ENCODE data around the gene BICD1.

Gene BICD1

DNA sequence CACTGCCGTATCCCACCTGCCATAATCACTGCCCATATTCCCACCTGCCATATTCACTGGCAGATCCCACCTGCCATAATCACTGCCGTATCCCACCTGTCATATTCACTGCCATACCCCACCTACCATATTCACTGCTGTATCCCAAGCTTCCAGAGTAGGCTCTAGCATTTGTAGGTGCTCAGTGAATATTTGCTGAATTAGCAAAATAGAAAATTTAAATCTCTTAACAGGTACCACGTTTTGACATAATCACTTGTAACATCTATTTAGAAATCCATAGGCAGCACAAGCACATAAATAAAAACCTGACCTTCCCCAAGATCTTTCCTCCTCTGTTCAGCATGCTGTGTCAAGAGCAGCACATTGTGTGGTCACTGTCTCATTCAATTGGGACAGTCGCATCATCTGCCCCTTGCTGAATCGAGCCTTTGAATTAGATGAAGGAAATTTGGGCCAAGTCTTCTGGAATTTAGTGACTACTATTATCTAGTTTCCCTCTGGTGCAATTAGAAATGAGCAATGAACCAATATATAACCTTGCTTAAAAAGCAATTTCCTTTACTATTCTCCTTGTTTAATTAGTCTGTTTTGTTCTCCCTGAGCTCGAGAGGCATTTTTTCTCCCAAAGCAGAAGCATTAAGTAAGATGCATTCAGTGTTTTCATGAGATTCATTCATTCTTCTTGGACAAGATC is 147.8 kb downstream of the BICD1 start:
- TF ChIP-seq TAF1 (IDR thresholded peaks at IDR 0.05; ENCODE audit: borderline replicate concordance, low read depth, low read length) (no peak), POLR2AphosphoS5 (IDR thresholded peaks at IDR 0.05; ENCODE audit: low read depth, low read length) (no peak), POLR2A (IDR thresholded peaks at IDR 0.05; ENCODE audit: low read depth, low read length) (no peak)
- no peak for DNase-seq (ENCODE audit: insufficient read length)
- FAIRE-seq: no peak

- no peak for DNase-seq (ENCODE audit: insufficient read length)
- no peak for TF ChIP-seq POLR2A (IDR thresholded peaks at IDR 0.05; ENCODE audit: low read depth, low read length)
- TF ChIP-seq POLR2AphosphoS5 (IDR thresholded peaks at IDR 0.05; ENCODE audit: low read depth, low read length): no peak
- TF ChIP-seq TAF1 (IDR thresholded peaks at IDR 0.05; ENCODE audit: borderline replicate concordance, low read depth, low read length): no peak
- FAIRE-seq: no peak
These were observed 148.9 kb downstream of the BICD1 start for GRCh38 chr12:32255588-32255987.

DNA sequence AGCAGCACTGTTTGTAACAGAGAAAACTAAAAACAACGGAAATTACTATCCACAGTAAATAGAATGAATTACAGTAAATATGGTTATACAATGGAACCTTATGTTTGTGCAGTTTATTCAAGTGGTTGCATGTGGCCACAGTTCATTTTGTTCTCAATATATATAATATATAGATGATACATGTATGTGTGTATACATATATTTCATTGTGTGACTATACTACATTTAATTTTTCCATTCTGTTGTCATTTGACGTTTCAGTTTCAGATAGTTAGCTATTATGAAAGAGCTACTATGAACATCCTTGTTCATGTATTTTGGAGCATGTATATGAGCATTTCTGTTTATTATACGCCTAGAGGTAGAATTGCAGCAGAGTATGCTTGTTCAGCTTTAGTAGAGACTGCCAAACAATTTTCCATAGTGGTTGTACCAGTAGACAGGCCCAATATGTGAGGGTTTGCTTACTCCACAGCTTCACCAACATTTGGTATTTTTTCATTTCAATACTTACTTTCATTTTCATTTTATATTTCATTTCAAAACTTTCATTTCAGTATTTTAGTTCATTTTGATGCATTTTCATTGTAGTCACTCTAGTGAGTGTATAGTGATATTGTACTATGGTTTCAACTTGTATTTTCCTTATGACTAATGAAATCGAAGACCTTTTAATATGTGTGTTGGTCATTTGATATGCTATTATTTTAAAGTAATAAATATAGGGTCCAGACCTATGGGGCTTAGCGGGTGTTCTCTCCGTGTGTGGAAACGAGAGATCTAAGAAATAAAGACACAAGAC is 151.2 kb downstream of the BICD1 start:
- no peak for DNase-seq (ENCODE audit: insufficient read length)
- FAIRE-seq: no peak
- TF ChIP-seq POLR2A (IDR thresholded peaks at IDR 0.05; ENCODE audit: low read depth, low read length) (no peak), TAF1 (IDR thresholded peaks at IDR 0.05; ENCODE audit: borderline replicate concordance, low read depth, low read length) (no peak), POLR2AphosphoS5 (IDR thresholded peaks at IDR 0.05; ENCODE audit: low read depth, low read length) (no peak)

- no peak for FAIRE-seq
- no peak for DNase-seq (ENCODE audit: insufficient read length)
- TF ChIP-seq POLR2AphosphoS5 (IDR thresholded peaks at IDR 0.05; ENCODE audit: low read depth, low read length) (no peak), POLR2A (IDR thresholded peaks at IDR 0.05; ENCODE audit: low read depth, low read length) (no peak), TAF1 (IDR thresholded peaks at IDR 0.05; ENCODE audit: borderline replicate concordance, low read depth, low read length) (no peak)
These were observed 154.0 kb downstream of the BICD1 start for GRCh38 chr12:32260696-32261095.

DNA sequence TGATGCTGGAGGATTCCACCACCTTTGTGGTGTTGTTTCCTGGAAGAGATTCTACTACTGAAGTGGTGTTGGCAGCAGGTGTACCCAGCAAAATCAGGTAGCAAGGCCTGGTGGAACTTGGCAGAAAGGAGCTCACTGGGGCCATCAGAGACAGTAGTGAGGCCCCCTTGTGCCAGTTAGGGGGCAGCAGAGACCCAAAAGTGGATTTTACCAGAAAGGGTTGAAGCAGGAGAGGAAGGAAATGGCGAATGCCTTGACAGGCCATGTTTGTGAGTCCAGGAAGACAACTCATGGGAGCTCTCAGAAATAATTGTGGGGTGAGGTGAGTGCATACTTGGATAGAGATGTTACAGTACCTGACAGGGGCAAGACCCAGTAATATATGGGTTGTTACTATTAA is 155.0 kb downstream of the BICD1 start:
- no peak for TF ChIP-seq POLR2A (IDR thresholded peaks at IDR 0.05; ENCODE audit: low read depth, low read length)
- DNase-seq (ENCODE audit: insufficient read length) (no peak), FAIRE-seq (peak; percentile 27)

DNA sequence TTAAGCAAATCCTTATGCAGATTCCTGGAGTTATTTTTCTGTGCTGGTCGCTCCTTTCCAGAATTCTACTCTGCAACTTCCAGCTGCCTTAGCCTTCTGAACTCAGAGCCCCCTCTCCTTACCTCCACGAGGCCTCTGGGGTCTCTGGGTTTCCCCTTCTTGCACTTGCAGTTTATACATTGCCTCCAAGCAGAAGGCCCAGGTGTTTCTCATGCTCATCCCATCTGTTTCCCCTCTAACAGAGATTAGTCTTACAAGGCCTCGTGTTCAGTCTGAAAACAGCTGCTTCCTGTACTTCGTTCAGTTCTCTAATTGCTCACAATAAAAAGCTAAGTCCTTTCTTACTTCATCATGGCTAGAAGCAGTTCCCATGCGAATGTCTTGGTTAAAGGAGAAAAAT is 158.3 kb downstream of the BICD1 start:
- no peak for TF ChIP-seq TAF1 (IDR thresholded peaks at IDR 0.05; ENCODE audit: borderline replicate concordance, low read depth, low read length)
- TF ChIP-seq POLR2A (IDR thresholded peaks at IDR 0.05; ENCODE audit: low read depth, low read length): no peak
- no peak for TF ChIP-seq POLR2AphosphoS5 (IDR thresholded peaks at IDR 0.05; ENCODE audit: low read depth, low read length)
- FAIRE-seq (peak; percentile 87), DNase-seq (ENCODE audit: insufficient read length) (no peak)

GRCh38 chr12:32265456-32265855 is 158.8 kb downstream of the BICD1 start:
- no peak for FAIRE-seq
- TF ChIP-seq POLR2AphosphoS5 (IDR thresholded peaks at IDR 0.05; ENCODE audit: low read depth, low read length): no peak
- no peak for TF ChIP-seq POLR2A (IDR thresholded peaks at IDR 0.05; ENCODE audit: low read depth, low read length)
- no peak for TF ChIP-seq TAF1 (IDR thresholded peaks at IDR 0.05; ENCODE audit: borderline replicate concordance, low read depth, low read length)
- no peak for DNase-seq (ENCODE audit: insufficient read length)

- DNase-seq (ENCODE audit: insufficient read length) (no peak), FAIRE-seq (peak; percentile 90)
- TF ChIP-seq TAF1 (IDR thresholded peaks at IDR 0.05; ENCODE audit: borderline replicate concordance, low read depth, low read length) (no peak), POLR2A (IDR thresholded peaks at IDR 0.05; ENCODE audit: low read depth, low read length) (no peak), POLR2AphosphoS5 (IDR thresholded peaks at IDR 0.05; ENCODE audit: low read depth, low read length) (no peak)
These were observed 159.3 kb downstream of the BICD1 start for GRCh38 chr12:32265951-32266350.

GRCh38 chr12:32266756-32267155 is 160.1 kb downstream of the BICD1 start:
- FAIRE-seq (no peak), DNase-seq (ENCODE audit: insufficient read length) (no peak)
- TF ChIP-seq TAF1 (IDR thresholded peaks at IDR 0.05; ENCODE audit: borderline replicate concordance, low read depth, low read length) (no peak), POLR2A (IDR thresholded peaks at IDR 0.05; ENCODE audit: low read depth, low read length) (no peak), POLR2AphosphoS5 (IDR thresholded peaks at IDR 0.05; ENCODE audit: low read depth, low read length) (no peak)

GRCh38 chr12:32270818-32271710 is 164.4 kb downstream of the BICD1 start:
- DNase-seq (ENCODE audit: insufficient read length) (no peak), FAIRE-seq (peak; percentile 57)
- no peak for TF ChIP-seq POLR2AphosphoS5 (IDR thresholded peaks at IDR 0.05; ENCODE audit: low read depth, low read length)
- peak; percentile 23; the same call in 1 of the 2 replicates for TF ChIP-seq POLR2A (IDR thresholded peaks at IDR 0.05; ENCODE audit: low read depth, low read length)

DNA sequence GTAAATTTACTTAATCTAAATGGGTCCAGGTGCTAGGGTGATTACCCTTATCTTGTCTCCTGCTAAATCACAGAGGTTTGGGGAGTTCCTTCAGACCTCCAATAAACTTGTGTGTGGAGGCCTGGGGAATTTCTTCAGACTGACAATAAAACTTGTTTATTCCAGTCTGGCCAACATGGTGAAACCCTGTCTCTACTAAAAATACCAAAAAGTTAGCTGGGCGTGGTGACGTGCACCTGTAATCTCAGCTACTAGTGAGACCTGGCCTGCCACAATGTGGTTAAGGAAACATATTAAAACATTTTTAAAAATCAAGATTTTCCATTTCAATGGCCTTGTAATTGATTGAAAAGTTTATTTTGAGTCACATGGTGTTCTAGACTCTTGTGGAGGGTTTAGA is 165.8 kb downstream of the BICD1 start:
- FAIRE-seq (no peak), DNase-seq (ENCODE audit: insufficient read length) (no peak)
- no peak for TF ChIP-seq POLR2AphosphoS5 (IDR thresholded peaks at IDR 0.05; ENCODE audit: low read depth, low read length)
- TF ChIP-seq POLR2A (IDR thresholded peaks at IDR 0.05; ENCODE audit: low read depth, low read length): no peak
- no peak for TF ChIP-seq TAF1 (IDR thresholded peaks at IDR 0.05; ENCODE audit: borderline replicate concordance, low read depth, low read length)

All from GM12892 (cell line).